ENCODE results near the gene GOLGA6L24.
"Not testable (repeated sequence)": the region's sequence is repeated elsewhere in the genome, so short reads cannot be mapped to it uniquely, and the experiment has no call there.

GRCh38 chr15:28310454-28310853 is 47.4 kb downstream of the GOLGA6L24 start:
- not testable (repeated sequence) for TF ChIP-seq EZH2 (IDR thresholded peaks at IDR 0.05; ENCODE audit: low read depth, low read length, severe bottlenecking); ZNF274 (IDR thresholded peaks at IDR 0.05; ENCODE audit: borderline replicate concordance, extremely low read depth, low read length); SP1 (IDR thresholded peaks at IDR 0.05; ENCODE audit: low read depth, low read length); POLR2A (IDR thresholded peaks at IDR 0.05; ENCODE audit: control extremely low read depth in 1 of 2, low read depth in 2 of 2, low read length in 2 of 2)
- TF ChIP-seq, protein P1, sequence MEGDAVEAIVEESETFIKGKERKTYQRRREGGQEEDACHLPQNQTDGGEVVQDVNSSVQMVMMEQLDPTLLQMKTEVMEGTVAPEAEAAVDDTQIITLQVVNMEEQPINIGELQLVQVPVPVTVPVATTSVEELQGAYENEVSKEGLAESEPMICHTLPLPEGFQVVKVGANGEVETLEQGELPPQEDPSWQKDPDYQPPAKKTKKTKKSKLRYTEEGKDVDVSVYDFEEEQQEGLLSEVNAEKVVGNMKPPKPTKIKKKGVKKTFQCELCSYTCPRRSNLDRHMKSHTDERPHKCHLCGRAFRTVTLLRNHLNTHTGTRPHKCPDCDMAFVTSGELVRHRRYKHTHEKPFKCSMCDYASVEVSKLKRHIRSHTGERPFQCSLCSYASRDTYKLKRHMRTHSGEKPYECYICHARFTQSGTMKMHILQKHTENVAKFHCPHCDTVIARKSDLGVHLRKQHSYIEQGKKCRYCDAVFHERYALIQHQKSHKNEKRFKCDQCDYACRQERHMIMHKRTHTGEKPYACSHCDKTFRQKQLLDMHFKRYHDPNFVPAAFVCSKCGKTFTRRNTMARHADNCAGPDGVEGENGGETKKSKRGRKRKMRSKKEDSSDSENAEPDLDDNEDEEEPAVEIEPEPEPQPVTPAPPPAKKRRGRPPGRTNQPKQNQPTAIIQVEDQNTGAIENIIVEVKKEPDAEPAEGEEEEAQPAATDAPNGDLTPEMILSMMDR (IDR thresholded peaks at IDR 0.05; ENCODE audit: control extremely low read depth in 1 of 3, insufficient read depth in 1 of 3, low read depth in 1 of 3, low read length in 3 of 3): not testable (repeated sequence)
- TF ChIP-seq, protein P2, sequence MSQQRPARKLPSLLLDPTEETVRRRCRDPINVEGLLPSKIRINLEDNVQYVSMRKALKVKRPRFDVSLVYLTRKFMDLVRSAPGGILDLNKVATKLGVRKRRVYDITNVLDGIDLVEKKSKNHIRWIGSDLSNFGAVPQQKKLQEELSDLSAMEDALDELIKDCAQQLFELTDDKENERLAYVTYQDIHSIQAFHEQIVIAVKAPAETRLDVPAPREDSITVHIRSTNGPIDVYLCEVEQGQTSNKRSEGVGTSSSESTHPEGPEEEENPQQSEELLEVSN (IDR thresholded peaks at IDR 0.05): not testable (repeated sequence)

Data from H1 (cell line).